ENCODE results near the gene PRSS8.

DNA sequence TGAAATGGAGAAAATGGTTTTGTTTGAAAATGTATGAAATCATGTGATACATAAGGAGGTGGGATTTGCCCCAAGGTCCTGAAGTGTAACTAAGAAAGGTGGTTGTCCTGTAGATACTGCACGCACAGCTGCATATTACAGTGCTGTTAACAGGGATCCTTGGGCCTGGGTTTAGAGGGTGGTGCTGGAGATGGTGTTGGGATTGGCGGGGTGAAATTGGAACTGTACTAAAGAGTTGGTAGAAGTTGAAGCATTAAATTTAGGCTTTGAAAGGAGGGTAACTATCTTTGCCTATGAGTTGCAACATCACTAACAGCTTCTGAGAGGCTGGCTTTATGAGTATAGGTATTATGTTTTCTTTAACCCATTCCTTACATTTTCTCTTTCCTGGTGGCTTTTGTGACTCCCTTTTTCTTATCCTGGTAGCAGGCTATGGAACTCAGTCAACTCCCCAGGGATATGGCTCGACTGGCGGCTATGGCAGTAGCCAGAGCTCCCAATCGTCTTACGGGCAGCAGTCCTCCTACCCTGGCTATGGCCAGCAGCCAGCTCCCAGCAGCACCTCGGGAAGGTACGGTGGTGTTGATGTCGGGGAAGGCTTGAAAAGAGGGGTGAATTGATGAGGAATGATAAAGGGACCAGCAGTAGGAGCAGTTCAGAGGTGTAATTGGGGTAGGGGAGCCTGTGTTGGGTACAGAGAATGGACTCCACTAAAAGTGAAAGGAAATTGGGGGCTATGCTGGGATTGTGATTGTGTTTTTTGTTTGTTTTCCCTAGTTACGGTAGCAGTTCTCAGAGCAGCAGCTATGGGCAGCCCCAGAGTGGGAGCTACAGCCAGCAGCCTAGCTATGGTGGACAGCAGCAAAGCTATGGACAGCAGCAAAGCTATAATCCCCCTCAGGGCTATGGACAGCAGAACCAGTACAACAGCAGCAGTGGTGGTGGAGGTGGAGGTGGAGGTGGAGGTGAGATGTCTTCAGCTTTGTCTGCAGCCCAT lies 48.2 kb upstream of the PRSS8 start:
- TF ChIP-seq, protein P1, sequence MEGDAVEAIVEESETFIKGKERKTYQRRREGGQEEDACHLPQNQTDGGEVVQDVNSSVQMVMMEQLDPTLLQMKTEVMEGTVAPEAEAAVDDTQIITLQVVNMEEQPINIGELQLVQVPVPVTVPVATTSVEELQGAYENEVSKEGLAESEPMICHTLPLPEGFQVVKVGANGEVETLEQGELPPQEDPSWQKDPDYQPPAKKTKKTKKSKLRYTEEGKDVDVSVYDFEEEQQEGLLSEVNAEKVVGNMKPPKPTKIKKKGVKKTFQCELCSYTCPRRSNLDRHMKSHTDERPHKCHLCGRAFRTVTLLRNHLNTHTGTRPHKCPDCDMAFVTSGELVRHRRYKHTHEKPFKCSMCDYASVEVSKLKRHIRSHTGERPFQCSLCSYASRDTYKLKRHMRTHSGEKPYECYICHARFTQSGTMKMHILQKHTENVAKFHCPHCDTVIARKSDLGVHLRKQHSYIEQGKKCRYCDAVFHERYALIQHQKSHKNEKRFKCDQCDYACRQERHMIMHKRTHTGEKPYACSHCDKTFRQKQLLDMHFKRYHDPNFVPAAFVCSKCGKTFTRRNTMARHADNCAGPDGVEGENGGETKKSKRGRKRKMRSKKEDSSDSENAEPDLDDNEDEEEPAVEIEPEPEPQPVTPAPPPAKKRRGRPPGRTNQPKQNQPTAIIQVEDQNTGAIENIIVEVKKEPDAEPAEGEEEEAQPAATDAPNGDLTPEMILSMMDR (conservative IDR thresholded peaks at IDR 0.05; ENCODE audit: low read length), result no peak
- no peak for TF ChIP-seq EZH2phosphoT487 (IDR thresholded peaks at IDR 0.05; ENCODE audit: borderline replicate concordance)
